ENCODE data around the gene RAG1. TPM values are rescaled to one million over a fixed set of nuclear protein-coding genes. Genes with fewer than 3 reads are reported as not detected.

The RAG1 gene
- total RNA-seq (ENCODE audit: low replicate concordance): 0.99 and 1.4 TPM in 2 replicates
- long read RNA-seq: 0 reads

DNA sequence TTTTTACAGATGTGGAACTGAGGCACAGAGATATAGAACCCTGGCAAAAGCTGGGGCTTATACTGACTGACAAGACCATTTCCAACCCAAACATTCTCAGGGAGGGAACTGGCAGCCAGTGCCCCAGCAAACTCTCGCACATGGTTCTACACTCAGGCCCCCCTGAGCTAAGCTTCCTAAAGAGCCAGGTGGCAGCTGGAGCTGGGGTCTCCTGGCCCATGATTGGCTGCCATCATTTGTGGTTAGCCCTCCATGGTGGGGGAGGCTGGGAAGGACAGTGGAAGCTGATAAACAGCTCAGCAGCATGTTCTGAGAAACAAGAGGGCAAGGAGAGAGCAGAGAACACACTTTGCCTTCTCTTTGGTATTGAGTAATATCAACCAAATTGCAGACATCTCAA, at the start of gene RAG1:
RAG1 (plus strand) TSS at position 314 of the 400 bp plus-strand sequence. CDS start 5,298 bp downstream, outside the sequence.
- DNase-seq (ENCODE audit: extremely low spot score, unreplicated experiment): no peak
- H3K27ac Mint-ChIP-seq: no peak within 1 kb of the TSS
- H3K9me3 Mint-ChIP-seq: no peaks in the 10 kb centered on the region
- H3K4me1 Mint-ChIP-seq (ENCODE audit: unreplicated experiment): peaks cover 14% of the 10 kb centered on the region
- H3K27me3 Mint-ChIP-seq: peaks cover 49% of the 10 kb centered on the region
- no peaks in the 10 kb centered on the region for H3K36me3 Mint-ChIP-seq
- TF ChIP-seq CTCF (conservative IDR thresholded peaks at IDR 0.05): no peak
- H3K4me3 Mint-ChIP-seq: no peak within 1 kb of the TSS

GRCh38 chr11:36530840-36531239, 37.0 kb upstream of the RAG1 start:
- no peak for TF ChIP-seq CTCF (conservative IDR thresholded peaks at IDR 0.05)
- no peaks in the 10 kb centered on the region for H3K36me3 Mint-ChIP-seq
- no peak for DNase-seq (ENCODE audit: extremely low spot score, unreplicated experiment)
- H3K4me1 Mint-ChIP-seq (ENCODE audit: unreplicated experiment): no peaks in the 10 kb centered on the region
- H3K27ac Mint-ChIP-seq: no peak overlapping the region
- H3K4me3 Mint-ChIP-seq: no peak overlapping the region
- peaks cover 16% of the 10 kb centered on the region for H3K27me3 Mint-ChIP-seq
- no peaks in the 10 kb centered on the region for H3K9me3 Mint-ChIP-seq

DNA sequence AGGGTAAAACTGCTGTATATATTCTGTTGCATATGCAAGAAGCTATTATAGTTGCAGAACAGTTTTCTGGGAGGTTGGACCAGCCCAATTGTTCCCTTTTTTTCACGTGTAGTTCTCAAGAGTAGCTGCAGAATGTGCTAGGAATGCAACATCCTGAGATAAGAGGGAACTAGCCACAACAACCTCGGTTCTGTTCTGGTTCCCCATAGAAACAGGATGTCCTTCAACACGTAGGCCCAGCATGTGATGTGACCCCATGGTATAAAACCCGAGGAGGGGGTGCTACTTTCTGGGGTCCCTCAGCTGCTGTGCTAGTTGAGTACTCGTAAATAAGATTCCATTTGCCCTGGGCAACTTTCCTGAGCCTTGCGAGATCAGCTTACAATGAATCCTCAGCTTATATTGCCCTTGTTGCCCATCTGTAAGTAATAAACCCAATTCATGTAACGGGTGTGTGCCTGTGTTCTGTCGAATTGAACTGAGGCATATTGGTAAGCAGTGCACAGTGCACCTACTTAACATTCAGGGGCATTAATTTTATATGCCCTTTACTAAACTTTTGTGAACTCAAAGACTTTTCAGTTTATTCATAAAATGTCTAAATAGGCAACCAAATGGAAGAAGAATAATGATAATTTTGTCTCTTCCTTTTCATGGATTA, 34.7 kb upstream of the RAG1 start:
- Mint-ChIP-seq H3K27ac (no peak overlapping the region), H3K4me1 (ENCODE audit: unreplicated experiment) (no peaks in the 10 kb centered on the region), H3K4me3 (no peak overlapping the region), H3K9me3 (no peaks in the 10 kb centered on the region), H3K36me3 (no peaks in the 10 kb centered on the region), H3K27me3 (peaks cover 12% of the 10 kb centered on the region)
- no peak for DNase-seq (ENCODE audit: extremely low spot score, unreplicated experiment)
- TF ChIP-seq CTCF (conservative IDR thresholded peaks at IDR 0.05): no peak

DNA sequence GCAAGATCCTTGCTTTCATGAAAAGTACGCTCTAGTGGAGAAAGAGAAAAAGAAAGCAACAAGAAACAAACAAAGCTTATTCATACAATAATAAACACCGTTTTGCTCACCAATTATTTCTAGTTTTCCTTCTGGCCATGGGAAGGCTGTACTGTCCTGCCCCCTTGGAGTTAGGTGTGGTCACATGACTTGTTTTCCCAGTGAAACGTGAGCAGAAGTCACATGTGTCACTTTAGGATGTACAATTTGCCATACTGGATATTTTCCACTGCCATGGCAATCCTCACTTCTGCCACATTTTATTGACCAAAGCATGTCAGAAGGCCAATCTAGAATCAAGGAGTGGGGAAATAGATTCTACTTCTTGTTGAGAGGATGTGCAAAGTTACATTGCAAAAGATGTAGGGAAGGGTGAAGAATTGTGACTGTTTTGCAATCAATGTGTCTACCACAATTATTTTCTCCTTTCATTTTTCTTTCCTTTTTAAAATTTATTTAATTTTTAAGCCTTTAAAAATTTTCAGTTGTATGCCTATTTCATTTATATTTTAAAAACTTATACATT, 33.4 kb upstream of the RAG1 start:
- H3K36me3 Mint-ChIP-seq: no peaks in the 10 kb centered on the region
- no peaks in the 10 kb centered on the region for H3K9me3 Mint-ChIP-seq
- H3K27me3 Mint-ChIP-seq: peaks cover 3% of the 10 kb centered on the region
- no peak for TF ChIP-seq CTCF (conservative IDR thresholded peaks at IDR 0.05)
- DNase-seq (ENCODE audit: extremely low spot score, unreplicated experiment): no peak
- H3K4me1 Mint-ChIP-seq (ENCODE audit: unreplicated experiment): no peaks in the 10 kb centered on the region
- no peak overlapping the region for H3K4me3 Mint-ChIP-seq
- no peak overlapping the region for H3K27ac Mint-ChIP-seq

DNA sequence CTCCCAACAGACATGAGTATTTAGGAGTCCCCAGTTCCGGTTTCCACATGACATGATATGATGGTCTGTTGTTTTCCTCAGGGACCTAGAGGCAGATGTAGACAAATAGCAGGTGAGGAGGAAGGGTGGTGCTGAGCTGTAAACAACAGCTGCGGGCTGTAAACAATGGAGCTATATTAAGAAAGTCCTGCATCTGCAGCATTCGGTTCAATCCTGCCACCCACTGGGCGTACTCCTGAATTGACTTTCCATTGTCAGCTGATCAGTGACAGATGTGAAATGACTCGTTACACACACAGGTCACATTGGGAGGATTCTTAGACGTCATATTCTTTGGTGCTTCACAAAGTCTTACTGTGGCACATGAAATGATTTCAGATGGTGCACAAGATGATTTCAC, 26.8 kb upstream of the RAG1 start:
- Mint-ChIP-seq H3K27ac (no peak overlapping the region), H3K27me3 (peaks cover 7% of the 10 kb centered on the region), H3K4me1 (ENCODE audit: unreplicated experiment) (no peaks in the 10 kb centered on the region), H3K9me3 (no peaks in the 10 kb centered on the region), H3K36me3 (no peaks in the 10 kb centered on the region), H3K4me3 (no peak overlapping the region)
- DNase-seq (ENCODE audit: extremely low spot score, unreplicated experiment): no peak
- peak; percentile 24 for TF ChIP-seq CTCF (conservative IDR thresholded peaks at IDR 0.05)
